ENCODE results near the gene RHOJ.
"Not testable (repeated sequence)": the region's sequence is repeated elsewhere in the genome, so short reads cannot be mapped to it uniquely, and the experiment has no call there.

RHOJ gene

DNA sequence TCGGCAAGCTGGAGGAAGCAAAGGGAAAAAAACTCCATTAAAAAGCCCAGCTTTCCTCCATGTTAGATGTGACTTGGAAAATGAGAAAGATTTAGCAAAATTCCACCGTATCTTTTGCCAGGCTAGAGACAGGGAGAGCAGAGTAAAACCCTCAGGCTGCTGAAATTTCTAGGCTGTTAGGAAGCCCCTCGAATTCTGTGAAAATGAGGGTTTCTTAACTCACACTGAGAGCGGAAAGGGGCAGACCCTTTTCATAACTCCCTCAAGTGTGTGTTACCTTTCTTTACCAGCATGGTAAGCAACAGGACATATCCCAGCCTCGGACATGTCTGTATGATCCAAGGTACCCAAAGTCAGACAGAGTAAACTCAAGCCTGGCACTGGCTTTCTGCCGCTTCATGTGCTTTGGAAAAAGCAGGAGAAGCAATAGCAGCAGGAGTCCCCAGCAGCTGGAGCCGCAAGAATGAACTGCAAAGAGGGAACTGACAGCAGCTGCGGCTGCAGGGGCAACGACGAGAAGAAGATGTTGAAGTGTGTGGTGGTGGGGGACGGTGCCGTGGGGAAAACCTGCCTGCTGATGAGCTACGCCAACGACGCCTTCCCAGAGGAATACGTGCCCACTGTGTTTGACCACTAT lies at the start of gene RHOJ:
Gene RHOJ (plus strand): TSS at position 37 of the 637 bp plus-strand sequence. CDS start 427 bp downstream, at position 464.
- DNase-seq (ENCODE audit: low read depth in 3 of 3): no peak

DNA sequence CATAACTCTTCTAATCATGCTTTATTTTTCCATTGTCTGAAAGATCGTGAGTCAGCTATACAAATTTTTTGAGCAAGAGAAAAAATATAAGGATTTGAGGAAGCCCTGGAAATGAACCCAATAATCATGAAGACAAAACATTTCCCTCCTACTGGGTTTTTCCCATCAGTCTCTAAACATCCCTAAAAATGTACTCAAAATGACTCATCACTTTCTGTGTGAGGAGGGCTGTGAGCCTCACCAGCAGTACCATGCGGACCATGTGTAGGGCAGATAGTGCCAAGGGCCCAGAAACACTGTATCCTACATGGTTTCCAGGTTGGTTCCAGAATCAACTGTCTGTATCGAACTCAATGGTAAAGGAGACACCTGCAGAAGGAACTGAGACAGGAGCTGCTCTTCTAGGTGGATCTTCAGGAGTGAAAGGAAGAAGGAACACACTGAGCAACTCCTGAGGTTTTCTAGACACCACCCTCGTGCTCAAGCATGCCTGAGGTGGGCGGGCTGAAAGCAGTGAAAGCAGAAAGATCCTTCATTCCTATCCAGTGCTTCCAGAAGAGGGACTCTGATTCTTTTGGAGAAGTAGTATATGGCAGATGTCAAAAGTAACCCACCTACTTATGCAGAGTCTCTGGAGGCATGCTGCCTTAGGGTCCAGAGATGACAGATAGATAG lies 48.6 kb upstream of the RHOJ start:
- DNase-seq (ENCODE audit: low read depth in 3 of 3): no peak

DNA sequence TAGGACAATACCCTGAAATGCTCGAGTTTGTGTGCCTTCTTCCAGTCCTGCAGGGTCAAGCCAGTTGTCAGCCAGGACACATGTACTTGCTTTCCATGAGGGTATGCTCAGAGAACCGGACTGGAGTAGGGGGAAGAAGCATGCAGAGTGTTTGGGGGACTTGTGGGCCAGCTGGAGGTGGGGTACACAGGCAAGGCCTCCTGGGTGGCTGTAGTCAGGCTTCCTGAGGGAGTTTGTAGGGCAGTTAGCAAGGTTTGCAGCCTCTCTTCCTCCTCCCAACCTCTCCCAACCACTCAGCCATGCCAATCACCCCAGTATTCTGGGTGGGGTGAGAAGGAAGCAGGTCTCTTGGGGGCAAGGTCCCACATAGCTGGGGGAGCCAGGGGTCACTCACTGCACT lies 47.0 kb upstream of the RHOJ start:
- DNase-seq (ENCODE audit: low read depth in 3 of 3): no peak

DNA sequence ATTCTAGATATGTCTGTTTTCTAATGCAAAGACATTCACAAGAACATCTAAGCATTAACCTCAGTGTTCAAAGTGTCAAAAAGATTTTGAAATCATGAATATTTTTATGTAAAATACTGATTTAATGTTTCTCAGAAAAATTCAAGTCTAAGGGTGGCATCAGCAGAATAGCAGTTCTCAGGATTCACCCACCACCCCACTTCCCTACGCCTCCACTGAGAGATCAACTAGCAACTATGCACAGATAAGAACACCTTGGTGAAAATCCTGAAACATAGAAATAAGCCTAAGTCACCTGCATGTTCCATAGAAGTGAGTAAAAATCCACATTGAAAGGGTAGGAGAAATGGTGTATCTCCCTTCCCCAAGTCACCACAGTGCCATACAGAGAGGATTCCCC lies 40.9 kb upstream of the RHOJ start:
- no peak for DNase-seq (ENCODE audit: low read depth in 3 of 3)

DNA sequence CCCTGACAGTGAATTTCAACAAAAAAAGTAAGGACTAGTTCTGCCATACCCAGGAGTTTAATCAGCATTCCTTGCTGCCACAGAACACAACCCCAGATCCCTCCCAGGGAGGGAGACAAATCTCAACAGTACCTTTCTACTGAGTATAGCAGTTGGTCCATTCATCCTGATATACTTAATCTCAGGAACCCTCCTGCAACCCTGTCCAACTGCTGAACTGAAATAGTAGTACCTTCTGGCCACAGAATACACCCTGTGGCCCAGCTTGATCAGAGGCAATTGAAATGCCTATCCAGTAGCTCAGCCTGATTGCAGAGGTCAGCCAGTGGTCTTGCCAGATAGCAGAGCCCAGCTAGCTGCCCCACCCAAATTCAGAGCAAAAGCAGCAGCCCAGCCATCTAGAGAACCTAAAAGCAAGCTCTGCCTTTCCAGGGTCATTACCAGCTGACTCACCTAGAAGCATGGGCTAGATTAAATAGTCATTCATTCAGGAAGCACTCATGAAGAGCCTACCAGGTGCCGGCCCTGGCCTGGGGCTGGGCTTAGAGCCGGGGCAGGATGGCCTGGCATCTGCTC lies 40.0 kb upstream of the RHOJ start:
- no peak for DNase-seq (ENCODE audit: low read depth in 3 of 3)

DNA sequence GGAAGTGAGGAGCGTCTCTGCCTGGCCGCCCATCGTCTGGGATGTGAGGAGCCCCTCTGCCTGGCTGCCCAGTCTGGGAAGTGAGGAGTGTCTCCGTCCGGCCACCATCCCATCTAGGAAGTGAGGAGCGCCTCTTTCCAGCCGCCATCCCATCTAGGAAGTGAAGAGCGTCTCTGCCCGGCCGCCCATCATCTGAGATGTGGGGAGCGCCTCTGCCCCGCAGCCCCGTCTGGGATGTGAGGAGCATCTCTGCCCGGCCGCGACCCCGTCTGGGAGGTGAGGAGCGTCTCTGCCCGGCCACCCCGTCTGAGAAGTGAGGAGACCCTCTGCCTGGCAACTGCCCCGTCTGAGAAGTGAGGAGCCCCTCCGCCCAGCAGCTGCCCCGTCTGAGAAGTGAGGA lies 39.0 kb upstream of the RHOJ start:
- not testable (repeated sequence) for DNase-seq (ENCODE audit: low read depth in 3 of 3)

DNA sequence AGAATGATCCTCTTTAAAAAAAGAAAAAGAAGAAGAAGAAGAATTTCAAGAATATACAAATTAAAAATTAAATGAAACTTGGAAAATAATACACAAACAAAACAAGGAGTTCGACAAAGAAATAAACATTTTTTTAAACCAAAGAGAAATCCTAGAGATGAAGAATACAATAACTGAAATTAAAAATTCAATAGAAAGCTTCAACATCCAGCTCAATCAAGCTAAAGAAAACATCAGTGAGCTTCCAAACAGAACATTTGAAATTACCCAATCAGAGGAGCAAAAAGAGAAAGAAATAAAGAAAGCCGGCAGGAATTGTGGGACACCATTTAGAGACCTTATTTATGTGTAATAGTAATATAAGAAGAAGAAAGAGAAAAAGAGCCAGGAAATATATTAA lies 37.2 kb upstream of the RHOJ start:
- no peak for DNase-seq (ENCODE audit: low read depth in 3 of 3)

DNA sequence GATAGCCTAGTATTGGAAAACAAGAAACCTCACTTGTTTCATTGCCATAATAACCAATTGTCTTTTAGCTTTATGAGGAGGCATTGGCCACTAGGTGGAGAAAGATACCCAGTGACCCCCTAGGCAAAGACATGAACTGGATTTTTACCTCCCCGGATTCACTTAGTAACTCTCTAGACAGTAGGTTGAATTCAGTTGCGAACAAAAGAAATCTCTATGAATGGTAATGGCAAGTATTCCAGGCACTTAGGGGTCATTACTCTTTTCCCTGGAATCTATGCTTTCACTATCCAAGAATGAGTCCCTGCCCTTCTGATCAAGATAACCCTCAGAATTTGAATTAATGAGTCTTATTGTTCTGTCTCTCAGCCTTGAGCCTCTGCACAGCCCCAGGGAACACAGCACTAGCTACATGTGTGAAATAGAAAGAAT lies 29.5 kb upstream of the RHOJ start:
- DNase-seq (ENCODE audit: low read depth in 3 of 3): no peak

DNA sequence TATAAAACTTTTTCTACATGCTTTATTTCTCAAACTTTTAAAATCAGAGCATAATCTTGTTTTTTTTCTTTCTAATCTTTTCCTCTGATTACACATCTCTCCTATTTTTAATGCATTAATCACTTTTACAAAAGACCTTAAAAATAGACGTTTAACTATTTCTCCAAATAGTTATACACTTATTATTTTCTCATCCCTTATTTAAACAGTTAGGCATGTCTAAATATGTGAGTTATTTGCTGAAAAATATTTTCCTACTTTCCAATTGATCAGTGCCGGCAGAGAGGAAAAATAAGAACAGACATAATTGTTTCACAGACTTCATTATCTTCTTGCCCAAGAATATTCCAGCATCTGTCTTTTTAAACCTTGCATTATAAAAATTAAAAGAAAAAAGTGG lies 28.7 kb upstream of the RHOJ start:
- no peak for DNase-seq (ENCODE audit: low read depth in 3 of 3)

DNA sequence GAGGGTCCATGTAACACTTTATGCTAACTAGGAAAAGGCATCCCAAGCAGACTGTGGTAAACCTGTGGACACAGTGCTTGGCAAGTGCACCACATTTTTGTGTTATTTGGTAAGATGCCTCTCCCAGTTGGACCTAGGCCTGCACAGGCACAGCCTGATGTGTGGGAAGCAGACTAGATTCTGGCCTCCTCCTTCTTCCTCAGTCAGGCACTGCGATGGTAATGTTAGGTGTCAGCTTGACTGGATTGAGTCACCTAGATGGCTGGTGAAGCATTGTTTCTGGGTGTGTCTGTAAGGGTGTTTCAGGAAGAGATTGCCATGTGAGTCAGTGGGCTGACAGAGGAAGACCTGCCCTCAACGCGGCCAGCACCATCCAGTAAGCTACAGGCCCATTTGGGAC lies 25.3 kb upstream of the RHOJ start:
- DNase-seq (ENCODE audit: low read depth in 3 of 3): no peak

DNA sequence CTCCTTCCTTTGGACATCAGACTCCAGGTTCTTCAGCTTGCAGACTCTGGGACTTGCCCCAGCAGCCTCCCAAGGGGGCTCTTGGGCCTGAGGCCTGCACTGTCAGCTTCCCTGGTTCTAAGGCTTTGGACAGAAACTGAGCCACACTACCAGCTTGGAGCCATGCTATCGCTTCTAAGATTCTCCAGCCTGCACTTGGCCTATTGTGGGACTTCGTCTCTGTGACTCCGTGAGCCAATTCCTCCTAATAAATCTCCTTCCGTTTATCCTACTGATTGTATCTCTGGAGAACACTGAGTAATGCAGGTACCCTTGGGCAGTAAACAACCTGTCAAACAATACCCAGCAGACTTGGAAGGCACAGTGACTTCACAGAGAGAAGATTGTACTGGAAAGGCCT lies 24.9 kb upstream of the RHOJ start:
- no peak for DNase-seq (ENCODE audit: low read depth in 3 of 3)

DNA sequence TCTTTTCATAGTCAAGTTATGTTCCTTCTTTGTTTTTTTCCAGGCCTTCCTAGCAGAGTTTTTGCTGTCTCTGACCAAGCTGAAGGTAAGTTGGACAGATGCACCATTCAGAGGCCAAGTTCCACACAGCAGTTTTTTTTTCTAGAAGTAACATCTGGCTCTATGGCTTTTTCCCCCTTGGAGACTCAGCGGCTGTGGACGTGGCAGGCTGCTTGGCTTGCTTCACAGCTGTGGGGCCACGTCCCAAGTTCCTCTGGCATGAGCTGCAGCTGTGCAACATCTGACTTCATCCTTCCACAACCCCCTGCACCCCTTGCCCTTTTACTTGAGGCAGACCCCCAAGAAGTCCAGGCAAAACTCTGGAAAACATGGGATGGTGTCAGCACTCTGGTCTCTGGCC lies 24.2 kb upstream of the RHOJ start:
- DNase-seq (ENCODE audit: low read depth in 3 of 3): no peak

DNA sequence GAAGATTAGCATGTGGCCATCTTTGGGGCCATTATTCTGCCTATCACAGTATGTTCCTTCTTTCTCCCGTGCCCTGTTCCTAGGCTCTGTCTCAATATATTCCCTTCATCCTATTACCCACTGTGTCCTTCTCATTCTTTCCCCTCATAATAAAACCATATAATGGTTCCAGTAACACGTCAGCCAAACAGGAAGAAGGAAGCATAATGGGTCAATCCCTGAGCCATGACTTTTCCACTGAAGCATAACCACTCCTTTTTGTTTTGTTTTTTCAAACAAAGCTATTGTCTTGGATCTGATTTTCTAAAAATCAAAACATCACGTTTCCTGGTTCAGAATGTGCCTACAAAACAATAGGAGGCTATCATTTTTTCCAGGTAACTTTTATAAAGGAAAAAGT lies 21.3 kb upstream of the RHOJ start:
- DNase-seq (ENCODE audit: low read depth in 3 of 3): no peak

DNA sequence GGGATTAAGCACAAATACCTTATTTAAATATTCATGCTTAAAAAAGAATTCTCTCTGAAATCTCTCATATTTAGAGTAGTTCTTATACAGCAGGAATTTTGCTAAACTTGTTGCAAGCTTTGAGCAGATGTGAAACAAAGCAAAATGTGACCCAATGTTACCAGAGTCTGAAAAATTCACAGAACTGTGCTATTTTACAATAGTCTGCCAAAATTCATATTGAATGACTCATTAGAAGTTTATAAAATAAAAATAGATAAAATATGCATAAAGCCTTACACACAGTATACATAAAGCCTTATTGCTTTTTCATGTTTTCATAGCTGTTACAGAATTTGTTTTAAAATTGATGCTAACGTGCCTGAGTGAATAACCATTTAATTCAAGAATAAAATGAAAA lies 17.8 kb upstream of the RHOJ start:
- DNase-seq (ENCODE audit: low read depth in 3 of 3): no peak

DNA sequence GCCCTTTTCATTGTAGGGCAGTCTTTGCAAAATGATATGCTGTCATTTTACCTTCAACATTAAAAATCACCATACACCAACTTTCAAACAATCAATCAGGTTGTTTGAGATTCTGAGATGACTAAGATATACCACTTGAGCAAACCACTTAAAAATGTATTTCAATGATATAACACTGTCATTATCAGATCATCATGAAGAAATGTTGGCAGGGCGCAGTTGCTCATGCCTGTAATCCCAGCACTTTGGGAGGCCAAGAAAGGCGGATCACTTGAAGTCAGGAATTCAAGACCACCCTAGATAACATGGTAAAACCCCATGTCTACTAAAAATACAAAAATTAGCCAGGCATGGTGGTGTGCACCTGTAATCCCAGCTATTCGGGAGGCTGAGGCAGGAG lies 13.0 kb upstream of the RHOJ start:
- no peak for DNase-seq (ENCODE audit: low read depth in 3 of 3)

DNA sequence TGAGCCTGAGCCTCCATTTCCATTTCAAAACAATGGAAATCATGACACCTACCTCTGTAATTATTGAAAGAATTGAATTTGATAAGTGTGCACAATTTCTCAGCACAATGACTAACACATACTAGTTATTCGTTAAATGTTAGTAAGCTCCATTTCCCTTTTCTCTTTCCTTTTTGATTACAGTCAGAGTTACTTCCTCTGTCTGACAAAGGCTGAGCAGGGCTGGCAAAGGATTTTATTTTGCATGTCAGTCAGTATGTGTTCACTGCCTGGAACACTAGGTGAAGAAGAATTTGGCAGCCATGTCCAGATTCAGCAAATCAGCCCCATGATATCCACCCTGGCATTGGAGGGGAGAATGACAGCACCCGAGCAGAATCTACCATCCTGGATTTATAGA lies 12.2 kb upstream of the RHOJ start:
- DNase-seq (ENCODE audit: low read depth in 3 of 3): no peak

DNA sequence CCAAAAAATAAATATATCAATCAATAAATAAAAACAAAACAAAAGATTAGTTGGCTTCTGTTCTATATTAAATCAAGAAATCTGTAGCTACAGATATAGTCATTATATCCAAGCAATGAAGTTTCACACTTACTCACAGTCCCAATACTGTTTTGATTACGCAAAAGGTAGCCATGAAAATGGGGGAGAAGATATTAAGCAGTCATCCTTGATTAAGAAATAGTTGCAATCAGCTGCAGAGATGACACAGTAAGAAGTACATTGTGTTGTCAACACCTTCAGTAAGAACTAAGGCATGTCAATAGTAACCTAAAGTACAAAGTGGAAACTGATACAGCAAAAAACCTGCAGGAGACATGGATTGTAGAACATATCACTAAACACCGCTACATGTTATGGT lies 11.0 kb upstream of the RHOJ start:
- DNase-seq (ENCODE audit: low read depth in 3 of 3): no peak

DNA sequence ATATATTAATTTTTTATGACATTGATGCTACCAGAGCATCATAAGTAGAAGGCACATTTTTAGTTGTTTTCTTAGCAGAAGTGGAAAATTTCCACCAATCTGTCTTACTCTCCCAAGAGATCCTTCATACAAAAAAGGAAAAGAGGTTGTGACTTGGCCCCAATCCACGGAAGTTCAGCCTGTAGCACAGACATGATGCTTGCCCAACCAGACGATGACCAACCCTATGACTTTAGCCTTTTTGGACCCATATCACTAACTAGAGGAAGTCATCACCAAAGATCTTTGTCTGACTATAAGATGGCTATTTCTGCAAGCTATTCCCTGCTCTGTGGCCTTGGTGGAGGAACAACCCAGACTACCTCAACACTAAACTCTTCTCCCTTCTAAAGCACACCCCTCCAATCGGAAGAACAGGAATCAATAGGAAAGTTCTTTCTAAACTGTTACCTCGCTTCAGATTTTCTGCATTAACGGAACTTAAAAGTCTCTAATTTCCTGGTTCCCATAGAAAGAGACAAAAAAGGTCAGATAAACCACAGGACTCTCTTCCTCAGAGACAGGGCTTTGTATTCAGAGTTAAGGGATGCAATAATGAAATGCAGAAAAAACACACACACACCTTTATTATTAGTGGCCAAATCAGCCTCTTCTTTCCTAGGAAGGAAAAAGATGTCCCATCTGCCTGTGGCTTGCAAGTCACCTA lies 4.1 kb upstream of the RHOJ start:
- no peak for DNase-seq (ENCODE audit: low read depth in 3 of 3)

DNA sequence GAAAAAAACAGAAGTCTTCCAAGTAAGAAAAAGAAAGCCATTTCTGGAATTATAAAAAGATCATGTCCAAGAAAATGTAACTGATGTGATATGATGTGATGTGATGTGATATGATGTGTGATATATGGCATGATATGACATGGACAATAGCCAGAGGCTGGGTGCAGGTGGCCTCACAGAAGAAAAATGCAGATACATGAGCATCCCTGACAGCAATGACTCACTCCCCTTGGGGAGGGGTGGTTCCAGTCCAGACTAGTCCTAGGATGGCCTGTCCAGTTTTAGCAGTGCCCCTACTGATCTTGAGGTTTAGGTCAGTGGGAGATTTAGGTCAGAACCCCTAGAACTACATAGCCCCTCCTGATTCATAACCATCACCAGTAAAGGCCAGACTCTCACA lies 3.5 kb upstream of the RHOJ start:
- DNase-seq (ENCODE audit: low read depth in 3 of 3): no peak

DNA sequence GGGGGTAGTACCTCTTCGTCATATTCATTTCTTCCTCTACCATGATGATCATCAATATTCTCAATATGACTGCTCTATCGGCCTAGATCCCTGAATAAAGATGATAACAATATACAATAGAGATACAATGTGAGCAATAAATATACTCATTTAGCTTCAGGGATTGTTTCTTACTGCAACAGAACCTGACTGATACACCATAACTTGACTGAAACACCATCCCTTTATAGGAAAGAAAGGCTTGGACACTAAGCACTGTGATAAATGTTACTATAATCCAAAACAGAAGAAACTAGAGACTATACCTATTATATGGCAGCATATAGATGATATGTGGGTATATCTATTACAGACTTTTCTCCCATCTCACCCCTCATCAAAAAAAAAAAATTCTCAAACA lies 1.2 kb upstream of the RHOJ start:
- no peak for DNase-seq (ENCODE audit: low read depth in 3 of 3)

DNA sequence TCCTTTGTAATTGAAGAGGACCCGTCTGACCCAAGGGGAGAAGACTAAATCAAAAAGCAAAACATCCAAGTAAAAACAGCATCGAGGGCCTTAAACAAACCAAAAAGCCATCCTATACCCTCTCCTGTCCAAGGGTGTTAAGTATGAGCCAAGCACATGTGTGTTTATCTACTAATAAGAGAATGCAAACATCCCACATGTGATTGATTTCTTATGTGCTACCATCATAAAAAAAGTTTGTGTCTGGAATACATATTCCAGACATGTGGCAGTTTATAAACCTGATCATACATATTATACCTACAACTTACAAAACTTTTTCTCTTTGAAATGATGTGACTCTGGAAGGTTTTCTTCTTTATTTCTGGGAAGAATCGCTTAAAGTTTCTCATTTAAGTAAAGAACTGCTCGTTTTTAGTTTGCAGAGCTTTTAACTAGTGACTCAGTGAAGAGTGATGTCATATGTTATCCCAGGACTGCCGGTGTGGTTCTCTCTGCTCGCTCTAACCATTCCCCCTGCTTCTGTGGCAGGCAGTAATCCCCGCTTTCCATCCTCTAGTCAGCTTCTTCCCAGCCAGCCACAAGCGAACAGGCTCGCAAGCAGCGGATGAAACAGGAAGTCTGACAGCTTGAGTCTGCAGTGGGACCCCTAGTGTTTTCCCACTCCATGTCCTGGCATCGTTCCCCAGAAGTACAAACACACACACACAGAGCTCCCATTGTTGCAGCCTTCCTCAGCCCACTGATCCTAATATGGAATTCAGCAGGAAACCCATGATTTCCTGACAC lies 431 bp upstream of the RHOJ start:
- no peak for DNase-seq (ENCODE audit: low read depth in 3 of 3)

DNA sequence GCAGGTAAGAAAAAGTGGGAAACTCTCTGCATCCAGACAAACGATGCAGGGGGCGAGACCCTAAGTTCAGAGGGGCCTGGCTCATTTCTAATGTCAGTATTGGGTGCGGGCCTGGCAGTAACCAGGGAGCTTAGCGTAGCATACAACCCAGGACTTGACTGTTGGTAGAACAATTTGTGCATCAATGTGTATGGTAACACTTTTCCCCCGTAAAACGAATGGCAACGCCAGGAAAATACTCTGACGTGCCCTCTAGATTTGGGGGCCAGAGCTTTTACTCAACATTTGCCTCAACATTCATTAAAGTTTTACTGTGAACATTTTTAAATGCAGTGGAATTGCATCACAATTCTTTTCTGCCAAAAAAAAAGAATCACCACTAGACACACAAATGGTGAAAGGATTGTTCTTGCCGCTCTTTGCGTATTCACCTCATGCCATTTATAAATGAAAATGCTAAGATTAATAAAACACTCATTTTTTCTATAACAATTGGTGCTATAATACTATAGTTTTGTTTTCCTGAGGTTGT lies 867 bp downstream of the RHOJ start:
- no peak for DNase-seq (ENCODE audit: low read depth in 3 of 3)

Measured in stimulated activated CD4-positive, alpha-beta T cell treated with anti-CD3 and anti-CD28 coated beads, TNF-alpha, amount 100 ng/mL, for 4 hours (primary cell).